ENCODE results near the gene LYZ. TPM values are rescaled to one million over a fixed set of nuclear protein-coding genes. Genes with fewer than 3 reads are reported as not detected.

The LYZ gene
- polyA plus RNA-seq (2012; ENCODE audit: insufficient read length, low read depth), result not detected

- TF ChIP-seq REST (IDR thresholded peaks at IDR 0.05; ENCODE audit: insufficient read depth in 1 of 2, low read depth in 2 of 2, low read length in 2 of 2), result no peak
- TF ChIP-seq POLR2AphosphoS5 (IDR thresholded peaks at IDR 0.05; ENCODE audit: low read depth, low read length), result no peak
- no peak for TF ChIP-seq FOXP2 (optimal IDR thresholded peaks at IDR 0.05; ENCODE audit: borderline replicate concordance, extremely low read depth, extremely low read length, insufficient read depth)
Measured at GRCh38 chr12:69348162-69348938, at the start of gene LYZ. Gene LYZ, plus strand, starts transcription at chr12:69348381. Its CDS starts 28 bp downstream, at chr12:69348409.

- TF ChIP-seq TAF1 (IDR thresholded peaks at IDR 0.05; ENCODE audit: borderline replicate concordance, insufficient read depth, low read length) (no peak), SIN3A (IDR thresholded peaks at IDR 0.05; ENCODE audit: borderline replicate concordance, insufficient read depth, low read length) (no peak), POLR2AphosphoS5 (IDR thresholded peaks at IDR 0.05; ENCODE audit: low read depth, low read length) (no peak), FOXP2 (optimal IDR thresholded peaks at IDR 0.05; ENCODE audit: borderline replicate concordance, extremely low read depth, extremely low read length, insufficient read depth) (no peak), REST (IDR thresholded peaks at IDR 0.05; ENCODE audit: insufficient read depth in 1 of 2, low read depth in 2 of 2, low read length in 2 of 2) (no peak)
Measured at GRCh38 chr12:69298947-69299346, 49.2 kb upstream of the LYZ start.

- no peak for TF ChIP-seq FOXP2 (optimal IDR thresholded peaks at IDR 0.05; ENCODE audit: borderline replicate concordance, extremely low read depth, extremely low read length, insufficient read depth)
- no peak for TF ChIP-seq TAF1 (IDR thresholded peaks at IDR 0.05; ENCODE audit: borderline replicate concordance, insufficient read depth, low read length)
- TF ChIP-seq POLR2AphosphoS5 (IDR thresholded peaks at IDR 0.05; ENCODE audit: low read depth, low read length), result no peak
- no peak for TF ChIP-seq SIN3A (IDR thresholded peaks at IDR 0.05; ENCODE audit: borderline replicate concordance, insufficient read depth, low read length)
- no peak for TF ChIP-seq REST (IDR thresholded peaks at IDR 0.05; ENCODE audit: insufficient read depth in 1 of 2, low read depth in 2 of 2, low read length in 2 of 2)
Measured at GRCh38 chr12:69304284-69304683, 43.9 kb upstream of the LYZ start.

- no peak for TF ChIP-seq TAF1 (IDR thresholded peaks at IDR 0.05; ENCODE audit: borderline replicate concordance, insufficient read depth, low read length)
- no peak for TF ChIP-seq FOXP2 (optimal IDR thresholded peaks at IDR 0.05; ENCODE audit: borderline replicate concordance, extremely low read depth, extremely low read length, insufficient read depth)
- no peak for TF ChIP-seq POLR2AphosphoS5 (IDR thresholded peaks at IDR 0.05; ENCODE audit: low read depth, low read length)
- no peak for TF ChIP-seq SIN3A (IDR thresholded peaks at IDR 0.05; ENCODE audit: borderline replicate concordance, insufficient read depth, low read length)
- TF ChIP-seq REST (IDR thresholded peaks at IDR 0.05; ENCODE audit: insufficient read depth in 1 of 2, low read depth in 2 of 2, low read length in 2 of 2), result no peak
Measured at GRCh38 chr12:69309461-69309860, 38.7 kb upstream of the LYZ start.

Measured in PFSK-1 (cell line).